HFFc6 (cell line): ENCODE data around the gene WDR87. TPM values are rescaled to one million over a fixed set of nuclear protein-coding genes. Genes with fewer than 3 reads are reported as not detected.
A peak's percentile ranks its signal among the peaks of the same experiment; 100 is the strongest.

Experiments used
- DNase-seq: peaks from one replicate; pipeline ENCODE4 v3.0.0-alpha.2; 2018
- H3K27ac Mint-ChIP-seq: 2 replicates; pipeline ENCODE4 v1.8.0; 2020; ENCODE audit warnings: mild to moderate bottlenecking, mixed read lengths
- H3K27me3 Mint-ChIP-seq: 2 replicates; pipeline ENCODE4 v1.8.0; 2021; ENCODE audit warnings: mild to moderate bottlenecking, moderate library complexity, mixed read lengths; ENCODE audit not compliant: insufficient read depth
- H3K36me3 Mint-ChIP-seq: 2 replicates; pipeline ENCODE4 v1.8.0; 2021; ENCODE audit warnings: low read depth, mixed read lengths
- H3K4me1 Mint-ChIP-seq: 2 replicates; pipeline ENCODE4 v1.8.0; 2020; ENCODE audit warnings: low read depth, mixed read lengths
- H3K4me3 Mint-ChIP-seq: 2 replicates; pipeline ENCODE4 v1.8.0; 2020; ENCODE audit warnings: mild to moderate bottlenecking, moderate library complexity, mixed read lengths
- H3K9me3 Mint-ChIP-seq: 2 replicates; pipeline ENCODE4 v1.8.0; 2020; ENCODE audit warnings: mild to moderate bottlenecking, mixed read lengths
- CTCF ChIP-seq: fragments of 200-600 bp; sonication (generic); IDR thresholded peaks from 2 replicates; pipeline ENCODE4 v1.5.0; 2021; ENCODE audit warnings: antibody characterized with exemption, mild to moderate bottlenecking
- total RNA-seq, 6 experiments: library from RNA; stranded (reverse); fragmentation: NEBNext Ultra II Directional; extraction: Animal tissue kit (Norgen Biotek cat#: 25700); gene quantifications; 2 replicates in 1 of 6; 3 replicates in 5 of 6; pipeline ENCODE4 v1.2.3, GENCODE V29; 2021

Gene WDR87
- total RNA-seq, 6 experiments from 2014 or later: not detected

- H3K9me3 Mint-ChIP-seq: no peaks in the 10 kb centered on the region
- H3K36me3 Mint-ChIP-seq: peaks cover 23% of the 10 kb centered on the region
- H3K4me3 Mint-ChIP-seq: no peak overlapping the region
- H3K27ac Mint-ChIP-seq: no peak overlapping the region
- H3K4me1 Mint-ChIP-seq: peaks cover 20% of the 10 kb centered on the region
- TF ChIP-seq CTCF: no peak
- no peak for DNase-seq
- no peaks in the 10 kb centered on the region; the same call in 1 of the 2 replicates for H3K27me3 Mint-ChIP-seq
These were observed 37.1 kb upstream of the WDR87 start for GRCh38 chr19:37943480-37943879.

GRCh38 chr19:37942516-37942902 lies 36.1 kb upstream of the WDR87 start:
- H3K9me3 Mint-ChIP-seq: no peaks in the 10 kb centered on the region
- H3K27me3 Mint-ChIP-seq: no peaks in the 10 kb centered on the region; the same call in 1 of the 2 replicates
- no peak overlapping the region for H3K4me3 Mint-ChIP-seq
- TF ChIP-seq CTCF: no peak
- peaks cover 20% of the 10 kb centered on the region for H3K4me1 Mint-ChIP-seq
- DNase-seq: no peak
- H3K36me3 Mint-ChIP-seq: peaks cover 20% of the 10 kb centered on the region
- H3K27ac Mint-ChIP-seq: peak overlapping the region; percentile 36; the same call in 1 of the 2 replicates

GRCh38 chr19:37941782-37942515 lies 35.6 kb upstream of the WDR87 start:
- Mint-ChIP-seq H3K36me3 (peaks cover 19% of the 10 kb centered on the region), H3K27ac (peak overlapping the region; percentile 34), H3K9me3 (no peaks in the 10 kb centered on the region), H3K27me3 (no peaks in the 10 kb centered on the region; the same call in 1 of the 2 replicates), H3K4me1 (peaks cover 20% of the 10 kb centered on the region), H3K4me3 (no peak overlapping the region)
- no peak for TF ChIP-seq CTCF
- DNase-seq: no peak

GRCh38 chr19:37938353-37938752 lies 32.0 kb upstream of the WDR87 start:
- no peak overlapping the region for H3K27ac Mint-ChIP-seq
- no peaks in the 10 kb centered on the region; the same call in 1 of the 2 replicates for H3K27me3 Mint-ChIP-seq
- DNase-seq: no peak
- H3K4me1 Mint-ChIP-seq: peaks cover 35% of the 10 kb centered on the region
- H3K9me3 Mint-ChIP-seq: peaks cover 16% of the 10 kb centered on the region
- H3K36me3 Mint-ChIP-seq: peaks cover 48% of the 10 kb centered on the region
- H3K4me3 Mint-ChIP-seq: no peak overlapping the region
- no peak for TF ChIP-seq CTCF

GRCh38 chr19:37936886-37937285 lies 30.5 kb upstream of the WDR87 start:
- peaks cover 39% of the 10 kb centered on the region for H3K36me3 Mint-ChIP-seq
- DNase-seq: no peak
- TF ChIP-seq CTCF: no peak
- no peaks in the 10 kb centered on the region for H3K27me3 Mint-ChIP-seq
- H3K4me1 Mint-ChIP-seq: peaks cover 37% of the 10 kb centered on the region
- H3K4me3 Mint-ChIP-seq: no peak overlapping the region
- peaks cover 16% of the 10 kb centered on the region for H3K9me3 Mint-ChIP-seq
- no peak overlapping the region for H3K27ac Mint-ChIP-seq
